HG03139 (cell line): ENCODE measurements around the gene SCFD2.
"Not testable (repeated sequence)": the region's sequence is repeated elsewhere in the genome, so short reads cannot be mapped to it uniquely, and the experiment has no call there.

ENCODE experiments used
- ATAC-seq: cut with Tn5 transposase; IDR thresholded peaks from one replicate; pipeline ENCODE4 v1.9.1; 2021; ENCODE audit not compliant: unreplicated experiment

SCFD2 gene

GRCh38 chr4:53194727-53195126 lies 171.1 kb downstream of the SCFD2 start:
- no peak for ATAC-seq

GRCh38 chr4:53193111-53193510 lies 172.8 kb downstream of the SCFD2 start:
- ATAC-seq, result no peak

- ATAC-seq, result no peak
Observed at GRCh38 chr4:53192496-53192895, 173.4 kb downstream of the SCFD2 start.

GRCh38 chr4:53191997-53192396 lies 173.9 kb downstream of the SCFD2 start:
- ATAC-seq, result no peak

- ATAC-seq, result no peak
Observed at GRCh38 chr4:53189011-53189410, 176.8 kb downstream of the SCFD2 start.

GRCh38 chr4:53186714-53187358 lies 179.0 kb downstream of the SCFD2 start:
- no peak for ATAC-seq

- no peak for ATAC-seq
Observed at GRCh38 chr4:53185869-53186585, 179.8 kb downstream of the SCFD2 start.

GRCh38 chr4:53183754-53184153 lies 182.1 kb downstream of the SCFD2 start:
- ATAC-seq, result no peak

GRCh38 chr4:53177751-53178150 lies 188.1 kb downstream of the SCFD2 start:
- not testable (repeated sequence) for ATAC-seq

GRCh38 chr4:53175640-53176039 lies 190.2 kb downstream of the SCFD2 start:
- ATAC-seq, result no peak

- ATAC-seq, result no peak
Observed at GRCh38 chr4:53174823-53175222, 191.0 kb downstream of the SCFD2 start.

GRCh38 chr4:53173576-53173975 lies 192.3 kb downstream of the SCFD2 start:
- ATAC-seq, result no peak

GRCh38 chr4:53171797-53172196 lies 194.1 kb downstream of the SCFD2 start:
- ATAC-seq, result no peak

GRCh38 chr4:53169695-53170617 lies 195.9 kb downstream of the SCFD2 start:
- no peak for ATAC-seq

GRCh38 chr4:53168228-53168627 lies 197.6 kb downstream of the SCFD2 start:
- ATAC-seq, result no peak

- ATAC-seq, result no peak
Observed at GRCh38 chr4:53162969-53163368, 202.9 kb downstream of the SCFD2 start.

- no peak for ATAC-seq
Observed at GRCh38 chr4:53161787-53162433, 204.0 kb downstream of the SCFD2 start.

- no peak for ATAC-seq
Observed at GRCh38 chr4:53161051-53161786, 204.6 kb downstream of the SCFD2 start.

GRCh38 chr4:53156896-53157295 lies 209.0 kb downstream of the SCFD2 start:
- ATAC-seq, result no peak

GRCh38 chr4:53152467-53152866 lies 213.4 kb downstream of the SCFD2 start:
- ATAC-seq, result no peak

- ATAC-seq, result no peak
Observed at GRCh38 chr4:53151489-53151788, 214.4 kb downstream of the SCFD2 start.
